Astrocyte of the spinal cord (primary cell): Measurements from ENCODE around the gene EGFL7.

Experiments
- DNase-seq: peaks from one replicate; pipeline ENCODE4 v3.0.0; 2011; ENCODE audit warnings: low read depth, low spot score
- H3K4me3 ChIP-seq: 2 replicates; pipeline ENCODE4 v1.5.1; 2011; ENCODE audit warnings: low read depth, mild to moderate bottlenecking, low read length, moderate library complexity
- in situ Hi-C: cut with HindIII; loops from 2 replicates; pipeline ENCODE4 v1.10.0; 2017; ENCODE audit warnings: low sequenced_read_pairs
- TF ChIP-seq, protein P1 (sequence below): IDR thresholded peaks from 2 replicates; pipeline ENCODE4 v1.5.1; 2012; ENCODE audit warnings: low read depth, mild to moderate bottlenecking, low read length, inconsistent platforms

The EGFL7 gene

DNA sequence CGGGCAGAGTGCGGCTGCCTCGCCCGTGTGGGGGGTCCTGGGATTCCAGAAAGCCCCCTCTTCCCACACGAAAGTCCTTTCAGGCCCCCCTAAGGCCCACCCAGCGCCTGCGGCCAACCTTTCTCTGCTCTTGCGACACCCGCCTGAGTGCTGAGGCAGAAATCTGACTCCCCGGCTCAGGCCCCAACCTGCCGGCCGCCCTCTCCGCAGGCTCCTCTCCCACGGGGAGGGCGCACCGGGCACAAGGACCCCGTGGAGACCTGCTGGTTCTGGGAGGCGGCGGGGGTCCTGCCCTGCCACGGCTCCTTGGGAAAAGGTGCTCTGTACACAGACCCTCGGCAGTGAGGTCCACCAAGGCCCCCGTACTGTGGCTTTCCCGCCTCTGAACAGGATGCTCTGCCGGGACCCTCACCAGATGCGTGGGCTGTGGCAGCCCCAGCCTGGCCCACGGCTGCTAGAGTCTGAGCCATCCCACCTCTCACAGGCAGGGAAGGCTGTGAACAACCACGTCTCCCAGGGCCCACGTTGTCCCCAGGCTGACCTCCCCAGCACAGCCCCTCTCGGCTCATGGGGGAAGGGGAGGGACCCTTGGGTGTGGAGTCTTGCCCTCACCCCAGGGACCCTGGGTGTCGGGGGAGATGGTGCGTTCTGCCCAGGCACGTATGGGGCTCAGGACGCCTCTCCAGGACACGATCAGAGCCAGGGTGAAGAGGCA is 41.5 kb upstream of the EGFL7 start:
- TF ChIP-seq, protein P1, sequence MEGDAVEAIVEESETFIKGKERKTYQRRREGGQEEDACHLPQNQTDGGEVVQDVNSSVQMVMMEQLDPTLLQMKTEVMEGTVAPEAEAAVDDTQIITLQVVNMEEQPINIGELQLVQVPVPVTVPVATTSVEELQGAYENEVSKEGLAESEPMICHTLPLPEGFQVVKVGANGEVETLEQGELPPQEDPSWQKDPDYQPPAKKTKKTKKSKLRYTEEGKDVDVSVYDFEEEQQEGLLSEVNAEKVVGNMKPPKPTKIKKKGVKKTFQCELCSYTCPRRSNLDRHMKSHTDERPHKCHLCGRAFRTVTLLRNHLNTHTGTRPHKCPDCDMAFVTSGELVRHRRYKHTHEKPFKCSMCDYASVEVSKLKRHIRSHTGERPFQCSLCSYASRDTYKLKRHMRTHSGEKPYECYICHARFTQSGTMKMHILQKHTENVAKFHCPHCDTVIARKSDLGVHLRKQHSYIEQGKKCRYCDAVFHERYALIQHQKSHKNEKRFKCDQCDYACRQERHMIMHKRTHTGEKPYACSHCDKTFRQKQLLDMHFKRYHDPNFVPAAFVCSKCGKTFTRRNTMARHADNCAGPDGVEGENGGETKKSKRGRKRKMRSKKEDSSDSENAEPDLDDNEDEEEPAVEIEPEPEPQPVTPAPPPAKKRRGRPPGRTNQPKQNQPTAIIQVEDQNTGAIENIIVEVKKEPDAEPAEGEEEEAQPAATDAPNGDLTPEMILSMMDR = no peak
- no peak overlapping the region for H3K4me3 ChIP-seq
- DNase-seq = no peak
- in situ Hi-C loops = no loop called here

GRCh38 chr9:136621734-136622093 is 41.0 kb upstream of the EGFL7 start:
- in situ Hi-C loops = no loop called here
- no peak for DNase-seq
- TF ChIP-seq, protein P1 = no peak
- no peak overlapping the region for H3K4me3 ChIP-seq

DNA sequence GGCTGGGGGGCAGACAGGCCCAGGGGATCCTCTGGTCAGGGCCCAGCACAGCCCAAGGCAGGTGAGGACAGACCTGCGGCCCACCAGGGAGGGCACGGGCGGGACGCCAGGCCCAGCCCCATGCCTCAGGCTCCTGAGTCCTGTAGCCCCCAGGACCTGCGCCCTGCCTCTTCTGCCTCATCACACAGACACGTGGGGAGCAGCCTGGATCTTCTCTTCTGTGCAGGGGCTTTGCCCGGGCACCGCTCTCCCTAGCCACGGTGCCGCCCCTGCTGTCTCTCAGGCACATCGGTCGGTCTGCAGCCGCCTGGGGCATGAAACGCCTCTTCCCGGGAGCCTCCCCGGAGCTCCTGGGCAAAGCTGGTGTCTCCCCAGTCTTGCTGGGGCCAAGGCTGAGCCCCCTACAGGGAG is 40.2 kb upstream of the EGFL7 start:
- TF ChIP-seq, protein P1 = no peak
- in situ Hi-C loops = no loop called here
- no peak overlapping the region for H3K4me3 ChIP-seq
- DNase-seq = no peak

- DNase-seq = no peak
- TF ChIP-seq, protein P1 = no peak
- H3K4me3 ChIP-seq = no peak overlapping the region
- in situ Hi-C loops = no loop called here
These were observed 39.5 kb upstream of the EGFL7 start for GRCh38 chr9:136623016-136623841.

DNA sequence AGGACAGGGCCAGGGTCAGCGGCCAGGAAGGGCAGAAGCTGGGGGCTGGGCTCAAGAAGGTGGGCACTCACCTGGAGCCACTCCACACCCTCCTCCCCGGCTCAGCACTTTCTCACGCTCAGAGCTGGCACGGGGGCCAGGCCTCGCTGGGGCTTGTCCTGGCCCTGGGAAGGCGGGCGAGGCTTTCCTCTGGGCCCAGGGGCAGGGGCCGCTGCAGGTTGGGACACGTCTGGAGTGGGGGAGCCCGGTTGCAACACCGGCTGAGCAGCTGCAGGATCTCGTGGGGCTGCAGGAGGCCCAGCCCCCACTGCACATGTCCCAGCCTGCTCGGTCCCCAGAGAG is 38.9 kb upstream of the EGFL7 start:
- in situ Hi-C loops = no loop called here
- no peak overlapping the region for H3K4me3 ChIP-seq
- DNase-seq = no peak
- TF ChIP-seq, protein P1 = no peak

GRCh38 chr9:136624184-136624951 is 38.3 kb upstream of the EGFL7 start:
- H3K4me3 ChIP-seq = no peak overlapping the region
- DNase-seq = no peak
- in situ Hi-C loops = no loop called here
- TF ChIP-seq, protein P1 = no peak
